NB4 (cell line): ENCODE results near the gene OAS1.

ENCODE experiments used
- CTCF ChIP-seq: IDR thresholded peaks from one replicate; pipeline ENCODE4 v1.5.1; 2012; ENCODE audit warnings: low read depth, low read length
- MAX ChIP-seq: IDR thresholded peaks from 2 replicates; pipeline ENCODE4 v1.6.1; 2011; ENCODE audit warnings: low read depth, low read length
- MYC ChIP-seq: IDR thresholded peaks from 2 replicates; pipeline ENCODE4 v1.6.1; 2011; ENCODE audit warnings: low read depth, low read length
- POLR2A ChIP-seq: IDR thresholded peaks from 2 replicates; pipeline ENCODE4 v1.6.1; 2011; ENCODE audit warnings: mild to moderate bottlenecking; ENCODE audit not compliant: insufficient read length; ENCODE audit errors: extremely low read depth

- TF ChIP-seq CTCF = no peak
- no peak for TF ChIP-seq POLR2A
- no peak for TF ChIP-seq MYC
- TF ChIP-seq MAX = no peak
Observed at GRCh38 chr12:112909693-112910092, 2.9 kb downstream of the OAS1 start.
